ENCODE data around the gene AHNAK2. TPM values are rescaled to one million over a fixed set of nuclear protein-coding genes. Genes with fewer than 3 reads are reported as not detected.
A peak's percentile ranks its signal among the peaks of the same experiment; 100 is the strongest.

Gene AHNAK2
- total and polyA plus RNA-seq, 2 experiments from 2014 or later = 1.8 to 4.6 TPM

GRCh38 chr14:105020815-105021655, 42.9 kb upstream of the AHNAK2 start, which contains the start of gene CDCA4:
Gene CDCA4 (minus strand): TSS chr14:105021083. CDS start chr14:105011929, 9,154 bp downstream.
- Histone ChIP-seq H3K4me2 (peak within 1 kb of the TSS; percentile 93), H3K79me2 (peaks cover 49% of the 10 kb centered on the region), H3K9me3 (ENCODE audit: low read depth) (no peaks in the 10 kb centered on the region), H2AFZ (peak within 1 kb of the TSS; percentile 95), H3K9me2 (replicated peaks; ENCODE audit: insufficient read depth) (no peaks in the 10 kb centered on the region), H3K27ac (peak within 1 kb of the TSS; percentile 92), H3K4me1 (ENCODE audit: insufficient read depth) (peaks cover 16% of the 10 kb centered on the region), H4K20me1 (ENCODE audit: insufficient read depth, poor library complexity, severe bottlenecking) (peaks cover 12% of the 10 kb centered on the region), H3K27me3 (no peaks in the 10 kb centered on the region), H3K4me3 (peak within 1 kb of the TSS; percentile 80), H3K36me3 (replicated peaks; ENCODE audit: insufficient read depth, low read depth) (no peaks in the 10 kb centered on the region)
- TF ChIP-seq EZH2 (IDR thresholded peaks at IDR 0.05; ENCODE audit: borderline replicate concordance) = no peak
- TF ChIP-seq CTCF (IDR thresholded peaks at IDR 0.05; ENCODE audit: poor library complexity) = no peak
- TF ChIP-seq EZH2phosphoT487 (IDR thresholded peaks at IDR 0.05; ENCODE audit: low read depth, severe bottlenecking, unreplicated experiment) = no peak
- under 1% methylated on average over 49 of the region's 115 CpGs for WGBS (ENCODE audit: low lambda C conversion rate, missing lambda C conversion rate)
- peak; percentile 99 for DNase-seq (ENCODE audit: low spot score)

GRCh38 chr14:105019861-105020814, 42.0 kb upstream of the AHNAK2 start:
- WGBS (ENCODE audit: low lambda C conversion rate, missing lambda C conversion rate) = 5% methylated on average over 63 of the region's 75 CpGs

GRCh38 chr14:105018414-105018813, 40.2 kb upstream of the AHNAK2 start:
- TF ChIP-seq EZH2 (IDR thresholded peaks at IDR 0.05; ENCODE audit: borderline replicate concordance) (no peak), CTCF (IDR thresholded peaks at IDR 0.05; ENCODE audit: poor library complexity) (no peak), EZH2phosphoT487 (IDR thresholded peaks at IDR 0.05; ENCODE audit: low read depth, severe bottlenecking, unreplicated experiment) (no peak)
- Histone ChIP-seq H2AFZ (no peak overlapping the region), H3K4me1 (ENCODE audit: insufficient read depth) (peaks cover 16% of the 10 kb centered on the region), H4K20me1 (ENCODE audit: insufficient read depth, poor library complexity, severe bottlenecking) (peaks cover 12% of the 10 kb centered on the region), H3K79me2 (peaks cover 75% of the 10 kb centered on the region), H3K36me3 (replicated peaks; ENCODE audit: insufficient read depth, low read depth) (no peaks in the 10 kb centered on the region), H3K27me3 (no peaks in the 10 kb centered on the region), H3K4me2 (peak overlapping the region; percentile 93), H3K4me3 (no peak overlapping the region), H3K9me2 (replicated peaks; ENCODE audit: insufficient read depth) (no peaks in the 10 kb centered on the region), H3K9me3 (ENCODE audit: low read depth) (no peaks in the 10 kb centered on the region), H3K27ac (no peak overlapping the region)
- WGBS (ENCODE audit: low lambda C conversion rate, missing lambda C conversion rate) = 87% methylated on average over 4 of the region's 4 CpGs
- no peak for DNase-seq (ENCODE audit: low spot score)

More at GRCh38 chr14:105019861-105020814, 42.0 kb upstream of the AHNAK2 start:
- H3K79me2 ChIP-seq = peaks cover 58% of the 10 kb centered on the region
- H3K9me3 ChIP-seq (ENCODE audit: low read depth) = no peaks in the 10 kb centered on the region
- peaks cover 12% of the 10 kb centered on the region for H4K20me1 ChIP-seq (ENCODE audit: insufficient read depth, poor library complexity, severe bottlenecking)
- H3K27ac ChIP-seq = peak overlapping the region; percentile 92
- peak overlapping the region; percentile 93 for H3K4me2 ChIP-seq
- H2AFZ ChIP-seq = peak overlapping the region; percentile 29
- H3K4me1 ChIP-seq (ENCODE audit: insufficient read depth) = peaks cover 16% of the 10 kb centered on the region
- DNase-seq (ENCODE audit: low spot score) = peak; percentile 76
- H3K36me3 ChIP-seq (replicated peaks; ENCODE audit: insufficient read depth, low read depth) = no peaks in the 10 kb centered on the region
- H3K27me3 ChIP-seq = no peaks in the 10 kb centered on the region
- TF ChIP-seq CTCF (IDR thresholded peaks at IDR 0.05; ENCODE audit: poor library complexity) (no peak), EZH2phosphoT487 (IDR thresholded peaks at IDR 0.05; ENCODE audit: low read depth, severe bottlenecking, unreplicated experiment) (no peak), EZH2 (IDR thresholded peaks at IDR 0.05; ENCODE audit: borderline replicate concordance) (no peak)
- peak overlapping the region; percentile 80 for H3K4me3 ChIP-seq
- no peaks in the 10 kb centered on the region for H3K9me2 ChIP-seq (replicated peaks; ENCODE audit: insufficient read depth)

Measured in hepatocyte (in vitro differentiated cells).